Retinal pigment epithelial cell (primary cell): ENCODE results near the gene CSRNP3.
A peak's percentile ranks its signal among the peaks of the same experiment; 100 is the strongest.

Experiments used
- DNase-seq: peaks from one replicate; pipeline ENCODE4 v3.0.0-alpha.2; 2010; ENCODE audit warnings: low read depth
- H3K4me3 ChIP-seq: 2 replicates; pipeline ENCODE4 v1.5.1; 2011; ENCODE audit warnings: mild to moderate bottlenecking, low read length, control low read depth, moderate library complexity
- CTCF ChIP-seq: conservative IDR thresholded peaks from 2 replicates; pipeline ENCODE4 v1.5.1; 2011; ENCODE audit warnings: low read depth, low read length, control low read depth, inconsistent platforms

Gene CSRNP3

GRCh38 chr2:165558832-165559231 lies 89.3 kb downstream of the CSRNP3 start:
- no peak overlapping the region for H3K4me3 ChIP-seq
- no peak for TF ChIP-seq CTCF
- DNase-seq = no peak

DNA sequence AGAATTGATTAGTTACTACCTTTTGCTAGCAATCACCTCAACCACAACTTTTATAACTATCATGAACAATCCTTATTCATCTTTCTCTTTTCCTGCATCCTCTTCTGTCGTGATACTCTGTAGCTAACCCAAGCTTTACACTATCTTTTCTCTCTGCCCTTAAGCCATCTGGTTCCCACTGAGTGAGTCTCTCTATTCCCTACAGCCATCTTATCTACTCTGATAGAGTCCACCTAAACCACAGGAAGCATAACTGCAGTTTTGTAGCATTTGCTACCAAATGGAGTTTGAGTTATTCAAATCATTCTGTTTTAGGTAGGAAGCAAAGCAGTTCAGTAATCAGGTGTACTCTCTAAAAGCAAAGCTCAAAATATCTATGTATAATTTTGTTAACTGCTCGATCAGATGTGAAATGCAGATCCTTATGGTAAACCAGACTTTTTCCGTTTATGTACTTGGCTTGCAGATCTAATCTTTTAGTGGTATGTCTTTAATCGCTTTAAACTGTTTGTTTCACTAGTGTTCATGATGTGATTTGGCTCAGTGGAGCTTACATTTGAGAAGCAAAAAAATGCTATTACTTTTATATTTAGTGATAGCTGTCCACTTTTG lies 91.0 kb downstream of the CSRNP3 start:
- peak; percentile 15 for DNase-seq
- no peak overlapping the region for H3K4me3 ChIP-seq
- TF ChIP-seq CTCF = no peak

DNA sequence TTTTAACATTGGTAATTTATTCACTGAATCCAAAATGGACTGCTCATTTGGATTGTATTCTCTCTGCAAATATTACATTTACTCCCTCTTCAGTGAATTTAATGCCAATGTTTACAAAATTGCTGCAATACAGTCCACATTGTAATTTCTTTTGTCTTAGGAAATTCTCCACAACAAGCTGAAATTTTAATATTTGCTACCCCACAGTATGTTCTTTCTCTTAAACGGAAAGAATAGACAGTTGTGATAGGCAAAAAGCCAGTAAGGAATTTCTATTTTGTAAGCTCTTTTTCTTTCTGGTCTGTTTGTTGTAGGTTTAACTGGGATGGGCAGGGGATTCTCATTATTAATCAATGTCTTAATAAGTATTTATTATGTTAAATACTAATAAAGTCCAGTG lies 92.0 kb downstream of the CSRNP3 start:
- DNase-seq = no peak
- no peak for TF ChIP-seq CTCF
- H3K4me3 ChIP-seq = no peak overlapping the region

DNA sequence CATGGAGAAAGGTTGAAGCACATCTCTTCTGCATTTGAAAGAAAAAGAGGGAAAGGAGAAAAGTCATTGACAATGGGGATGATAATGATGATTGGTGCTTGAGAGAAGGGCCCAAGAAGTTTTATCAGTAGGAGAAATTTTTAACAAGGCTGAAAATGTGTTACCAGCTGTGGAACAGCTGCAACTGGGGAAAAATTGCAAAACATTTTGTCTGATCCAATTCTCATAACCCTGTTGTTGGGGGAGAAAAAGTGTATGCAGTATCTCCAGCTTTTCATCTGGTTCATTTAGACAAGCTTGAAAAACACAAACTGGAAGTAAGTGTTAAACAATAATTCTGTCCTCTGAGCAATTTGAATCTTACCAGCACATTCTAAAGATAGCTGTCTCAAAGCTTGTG lies 92.7 kb downstream of the CSRNP3 start:
- TF ChIP-seq CTCF = no peak
- no peak for DNase-seq
- no peak overlapping the region for H3K4me3 ChIP-seq

DNA sequence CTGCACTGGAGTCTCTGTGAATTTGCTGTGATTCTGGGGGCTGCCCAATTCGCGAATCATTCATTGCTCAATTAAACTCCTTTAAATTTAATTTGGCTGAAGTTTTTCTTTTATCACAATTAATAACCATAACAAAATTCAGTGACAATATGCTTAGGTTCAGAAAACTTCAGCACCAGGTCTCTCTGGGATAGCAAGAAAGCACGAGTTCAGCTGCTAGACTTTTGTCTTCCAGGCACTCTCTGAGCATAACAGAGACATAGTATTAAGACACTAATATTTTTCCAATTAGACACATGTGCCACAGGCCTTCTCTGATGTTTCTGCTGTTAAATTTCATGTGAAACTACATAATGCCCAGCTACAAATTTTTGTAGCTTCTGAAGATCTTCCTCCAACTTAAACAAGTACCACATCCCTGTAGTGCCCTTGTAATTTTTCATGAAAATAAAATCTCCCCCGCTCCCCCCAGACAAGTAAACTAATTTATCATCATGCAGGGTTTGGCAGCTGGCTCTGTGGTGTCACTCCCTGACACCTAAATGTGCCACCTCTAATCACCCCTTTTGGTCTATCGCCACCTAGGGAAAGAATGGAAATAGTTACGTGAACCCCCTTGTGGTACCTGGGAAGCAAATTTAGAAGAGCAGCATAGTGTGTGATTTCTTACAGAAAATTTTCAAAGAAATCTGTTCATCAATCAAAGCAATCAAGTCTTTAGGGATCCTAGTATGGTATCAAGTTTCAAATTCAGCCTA lies 94.1 kb downstream of the CSRNP3 start:
- TF ChIP-seq CTCF = peak; percentile 41
- H3K4me3 ChIP-seq = no peak overlapping the region
- DNase-seq = no peak

GRCh38 chr2:165566008-165566407 lies 96.5 kb downstream of the CSRNP3 start:
- no peak for DNase-seq
- no peak for TF ChIP-seq CTCF
- no peak overlapping the region for H3K4me3 ChIP-seq

DNA sequence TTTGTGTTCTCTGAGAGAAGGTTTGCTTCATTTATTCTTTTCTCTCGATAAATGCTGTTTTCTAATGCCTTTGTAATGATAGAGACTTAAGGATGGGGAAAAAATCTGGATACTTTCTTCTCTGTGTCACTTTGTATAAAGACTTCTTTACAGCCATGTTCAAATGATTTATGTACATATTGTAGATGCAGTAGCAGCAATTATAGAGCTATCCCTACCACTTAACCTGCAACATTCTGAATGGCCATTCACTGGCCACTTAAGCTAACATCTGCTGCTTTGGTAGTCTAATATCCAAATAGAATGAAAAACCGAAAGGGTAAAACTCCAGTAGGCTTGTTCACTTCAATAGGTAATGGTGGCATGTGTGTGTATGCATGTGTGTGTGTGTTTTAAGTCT lies 97.8 kb downstream of the CSRNP3 start:
- no peak overlapping the region for H3K4me3 ChIP-seq
- TF ChIP-seq CTCF = no peak
- DNase-seq = no peak
